HEK293 (cell line): ENCODE measurements around the gene CREB5.

Source experiments
- GLIS2 ChIP-seq: fragments of 450-650 bp; formaldehyde crosslinking; IDR thresholded peaks from 2 replicates; pipeline ENCODE4 v1.5.1; 2016; ENCODE audit warnings: missing biosample characterization, missing genetic modification characterization
- ZEB2 ChIP-seq: fragments of 450-650 bp; formaldehyde crosslinking; IDR thresholded peaks from 2 replicates; pipeline ENCODE4 v1.5.1; 2016; ENCODE audit warnings: missing biosample characterization, missing genetic modification characterization
- ZNF23 ChIP-seq: fragments of 450-650 bp; formaldehyde crosslinking; IDR thresholded peaks from 2 replicates; pipeline ENCODE4 v1.5.1; 2016; ENCODE audit warnings: missing biosample characterization, missing genetic modification characterization, borderline replicate concordance
- ZNF560 ChIP-seq: fragments of 450-650 bp; formaldehyde crosslinking; IDR thresholded peaks from 2 replicates; pipeline ENCODE4 v1.5.1; 2017; ENCODE audit warnings: missing biosample characterization, missing genetic modification characterization, borderline replicate concordance
- ZNF777 ChIP-seq: fragments of 450-650 bp; formaldehyde crosslinking; IDR thresholded peaks from 2 replicates; pipeline ENCODE4 v1.5.1; 2017; ENCODE audit warnings: missing biosample characterization, missing genetic modification characterization, borderline replicate concordance

GRCh38 chr7:28761505-28761904, 349.2 kb downstream of the CREB5 start:
- TF ChIP-seq GLIS2 (no peak), ZNF777 (tag by site-specific recombination) (no peak), ZNF560 (tag by site-specific recombination) (no peak), ZEB2 (tag by site-specific recombination) (no peak), ZNF23 (tag by site-specific recombination) (no peak)
